Mesendoderm (in vitro differentiated cells): ENCODE data around the gene HAUS8.

Experiments used
- DNase-seq: peaks from one replicate; pipeline ENCODE4 v3.0.0; 2013
- H2AK5ac ChIP-seq: 2 replicates; pipeline ENCODE4 v1.6.1; 2013; ENCODE audit warnings: low read length, inconsistent platforms
- H2BK120ac ChIP-seq: 2 replicates; pipeline ENCODE4 v1.6.1; 2013; ENCODE audit warnings: low read depth, mild to moderate bottlenecking, low read length, moderate library complexity, mixed read lengths
- H2BK15ac ChIP-seq: replicated peaks from 2 replicates; pipeline ENCODE4 v1.6.1; 2013; ENCODE audit warnings: low read depth, mild to moderate bottlenecking, moderate library complexity
- H2BK5ac ChIP-seq: 2 replicates; pipeline ENCODE4 v1.6.1; 2013; ENCODE audit warnings: low read length, inconsistent platforms
- H3K18ac ChIP-seq: 2 replicates; pipeline ENCODE4 v1.6.1; 2013; ENCODE audit warnings: mild to moderate bottlenecking, low read length, mixed read lengths
- H3K23ac ChIP-seq: one replicate; pipeline ENCODE4 v1.6.1; 2013; ENCODE audit warnings: low read length
- H3K27ac ChIP-seq: 2 replicates; pipeline ENCODE4 v1.5.1; 2013; ENCODE audit warnings: low read depth, mild to moderate bottlenecking, inconsistent platforms, low read length, moderate library complexity
- H3K27me3 ChIP-seq: 2 replicates; pipeline ENCODE4 v1.6.1; 2013; ENCODE audit warnings: low read length, control low read depth, mild to moderate bottlenecking, inconsistent platforms; ENCODE audit not compliant: insufficient read depth, poor library complexity
- H3K36me3 ChIP-seq: 2 replicates; pipeline ENCODE4 v1.6.1; 2013; ENCODE audit warnings: low read length, inconsistent platforms; ENCODE audit not compliant: control insufficient read depth, insufficient read depth
- H3K4ac ChIP-seq: one replicate; pipeline ENCODE4 v1.6.1; 2013; ENCODE audit warnings: low read depth, mild to moderate bottlenecking, low read length, moderate library complexity
- H3K4me1 ChIP-seq: 2 replicates; pipeline ENCODE4 v1.6.1; 2013; ENCODE audit warnings: low read depth, low read length, inconsistent platforms; ENCODE audit not compliant: control insufficient read depth
- H3K4me2 ChIP-seq: 2 replicates; pipeline ENCODE4 v1.6.1; 2013; ENCODE audit warnings: low read length
- H3K4me3 ChIP-seq: 2 replicates; pipeline ENCODE4 v1.5.1; 2013; ENCODE audit warnings: mild to moderate bottlenecking, low read length
- H3K56ac ChIP-seq: one replicate; pipeline ENCODE4 v1.6.1; 2013; ENCODE audit warnings: low read length
- H3K79me1 ChIP-seq: 2 replicates; pipeline ENCODE4 v1.6.1; 2013; ENCODE audit warnings: low read length, inconsistent platforms
- H3K79me2 ChIP-seq: 2 replicates; pipeline ENCODE4 v1.6.1; 2013; ENCODE audit warnings: mild to moderate bottlenecking, low read length; ENCODE audit not compliant: control insufficient read depth, insufficient read depth
- H3K9ac ChIP-seq: 2 replicates; pipeline ENCODE4 v1.6.1; 2013; ENCODE audit warnings: low read length, inconsistent platforms
- H4K5ac ChIP-seq: one replicate; pipeline ENCODE4 v1.6.1; 2013; ENCODE audit warnings: low read length
- H4K8ac ChIP-seq: one replicate; pipeline ENCODE4 v1.6.1; 2013; ENCODE audit warnings: low read depth, mild to moderate bottlenecking, control low read depth, low read length, moderate library complexity
- WGBS: extraction: QIAGEN DNeasy Blood & Tissue Kit; methylation state at CpG from one replicate; pipeline ENCODE4 v1.1.7; 2013; ENCODE audit warnings: low lambda C conversion rate, missing lambda C conversion rate; ENCODE audit not compliant: insufficient coverage; ENCODE audit errors: extremely low coverage; 5-methylcytosine and 5-hydroxymethylcytosine counted together

HAUS8 gene

GRCh38 chr19:17060802-17061201 lies 14.4 kb downstream of the HAUS8 start:
- no peak overlapping the region for H3K4me3 ChIP-seq
- H4K5ac ChIP-seq = no peak overlapping the region
- H3K9ac ChIP-seq = no peak overlapping the region
- H3K4me2 ChIP-seq = no peak overlapping the region
- no peaks in the 10 kb centered on the region for H3K4me1 ChIP-seq
- no peaks in the 10 kb centered on the region for H3K27me3 ChIP-seq
- H3K79me1 ChIP-seq = peaks cover 17% of the 10 kb centered on the region
- H2BK5ac ChIP-seq = no peak overlapping the region
- no peak overlapping the region for H3K18ac ChIP-seq
- peaks cover 7% of the 10 kb centered on the region for H3K79me2 ChIP-seq
- no peak overlapping the region for H2BK120ac ChIP-seq
- no peak overlapping the region for H3K27ac ChIP-seq
- H3K4ac ChIP-seq = no peak overlapping the region
- WGBS = no CpG with 5 or more reads among the region's 3 CpGs
- H3K36me3 ChIP-seq = peaks cover 19% of the 10 kb centered on the region
- H4K8ac ChIP-seq = no peak overlapping the region
- H2BK15ac ChIP-seq = no peak overlapping the region
- H2AK5ac ChIP-seq = no peak overlapping the region
- no peak for DNase-seq
- H3K56ac ChIP-seq = no peak overlapping the region
- H3K23ac ChIP-seq = no peak overlapping the region

DNA sequence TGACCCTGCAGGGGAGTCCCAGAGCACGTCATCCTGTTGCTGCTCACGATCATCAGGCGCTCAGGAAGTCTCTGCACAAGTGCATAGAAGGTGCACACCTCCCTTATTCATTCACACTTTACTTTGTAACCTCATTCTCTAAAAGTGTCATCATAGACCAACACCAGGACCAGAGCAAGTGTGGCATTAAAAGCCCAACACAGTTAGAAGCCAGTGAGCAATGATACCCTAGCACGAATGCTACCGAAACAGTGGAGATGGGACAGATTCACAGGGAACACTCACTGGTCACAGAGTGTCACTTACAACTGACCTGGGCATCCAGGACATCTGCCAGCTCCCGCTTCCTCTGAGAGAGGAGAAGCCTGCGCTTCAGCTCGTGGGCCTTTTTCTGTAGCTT lies 17.0 kb downstream of the HAUS8 start:
- peak; percentile 68 for DNase-seq
- no peak overlapping the region for H3K18ac ChIP-seq
- WGBS = no CpG with 5 or more reads among the region's 8 CpGs

GRCh38 chr19:17055636-17056035 lies 19.6 kb downstream of the HAUS8 start:
- Histone ChIP-seq H3K27ac (no peak overlapping the region), H3K23ac (no peak overlapping the region), H3K79me2 (no peaks in the 10 kb centered on the region), H3K79me1 (peaks cover under 1% of the 10 kb centered on the region), H3K4me1 (no peaks in the 10 kb centered on the region), H3K27me3 (no peaks in the 10 kb centered on the region), H3K9ac (no peak overlapping the region), H2BK120ac (no peak overlapping the region), H2AK5ac (no peak overlapping the region), H4K5ac (no peak overlapping the region), H3K56ac (no peak overlapping the region), H3K4me3 (no peak overlapping the region), H4K8ac (no peak overlapping the region), H3K4me2 (no peak overlapping the region), H2BK5ac (no peak overlapping the region), H3K4ac (no peak overlapping the region), H3K18ac (no peak overlapping the region), H3K36me3 (peaks cover 24% of the 10 kb centered on the region), H2BK15ac (no peak overlapping the region)
- no CpG with 5 or more reads among the region's 15 CpGs for WGBS
- no peak for DNase-seq

More for the DNA sequence above, 17.0 kb downstream of the HAUS8 start:
- H4K8ac ChIP-seq = no peak overlapping the region
- no peak overlapping the region for H2AK5ac ChIP-seq
- H3K79me1 ChIP-seq = peaks cover 9% of the 10 kb centered on the region
- no peak overlapping the region for H3K23ac ChIP-seq
- no peak overlapping the region for H3K4me2 ChIP-seq
- no peak overlapping the region for H3K9ac ChIP-seq
- H4K5ac ChIP-seq = no peak overlapping the region
- H3K79me2 ChIP-seq = peaks cover 2% of the 10 kb centered on the region
- H3K27me3 ChIP-seq = no peaks in the 10 kb centered on the region
- peaks cover 21% of the 10 kb centered on the region for H3K36me3 ChIP-seq
- no peak overlapping the region for H3K56ac ChIP-seq
- H3K4me1 ChIP-seq = no peaks in the 10 kb centered on the region
- no peak overlapping the region for H2BK5ac ChIP-seq
- no peak overlapping the region for H3K27ac ChIP-seq
- H2BK120ac ChIP-seq = no peak overlapping the region
- no peak overlapping the region for H3K4ac ChIP-seq
- H3K4me3 ChIP-seq = peak overlapping the region; percentile 19
- no peak overlapping the region for H2BK15ac ChIP-seq

DNA sequence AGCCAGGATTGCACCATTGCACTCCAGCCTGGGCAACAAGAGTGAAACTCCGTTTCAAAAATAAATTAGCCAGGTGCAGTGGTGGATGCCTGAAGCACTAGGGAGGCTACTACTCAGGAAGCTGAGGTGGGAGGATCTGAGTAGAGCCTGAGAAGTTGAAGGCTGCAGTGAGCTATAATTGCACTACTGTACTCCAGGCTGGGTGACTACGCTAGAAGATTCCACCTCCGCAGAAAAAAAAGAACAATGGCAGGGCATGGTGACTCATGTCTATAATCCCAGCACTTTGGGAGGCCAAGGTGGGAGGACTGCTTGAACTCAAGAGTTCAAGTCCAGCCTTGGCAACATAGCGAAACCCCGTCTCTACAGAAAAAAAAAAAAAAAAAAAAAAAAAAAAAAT lies 20.5 kb downstream of the HAUS8 start:
- Histone ChIP-seq H3K4me3 (no peak overlapping the region), H3K4me1 (no peaks in the 10 kb centered on the region), H2BK120ac (no peak overlapping the region), H3K56ac (no peak overlapping the region), H2BK5ac (no peak overlapping the region), H3K79me2 (no peaks in the 10 kb centered on the region), H4K8ac (no peak overlapping the region), H3K79me1 (no peaks in the 10 kb centered on the region), H2AK5ac (no peak overlapping the region), H3K9ac (no peak overlapping the region), H3K4ac (no peak overlapping the region), H3K36me3 (peaks cover 22% of the 10 kb centered on the region), H3K27me3 (no peaks in the 10 kb centered on the region), H2BK15ac (no peak overlapping the region), H3K23ac (no peak overlapping the region), H3K4me2 (no peak overlapping the region), H3K18ac (no peak overlapping the region), H4K5ac (no peak overlapping the region), H3K27ac (no peak overlapping the region)
- WGBS = no CpG with 5 or more reads among the region's 5 CpGs
- DNase-seq = no peak

- H3K4me2 ChIP-seq = no peak overlapping the region
- no peak overlapping the region for H2AK5ac ChIP-seq
- no CpG with 5 or more reads among the region's 8 CpGs for WGBS
- H3K9ac ChIP-seq = no peak overlapping the region
- no peak overlapping the region for H3K4ac ChIP-seq
- H3K56ac ChIP-seq = no peak overlapping the region
- peaks cover 13% of the 10 kb centered on the region for H3K36me3 ChIP-seq
- H2BK5ac ChIP-seq = no peak overlapping the region
- H3K79me2 ChIP-seq = no peaks in the 10 kb centered on the region
- peak; percentile 70 for DNase-seq
- H2BK15ac ChIP-seq = no peak overlapping the region
- no peak overlapping the region for H4K5ac ChIP-seq
- H3K18ac ChIP-seq = no peak overlapping the region
- H2BK120ac ChIP-seq = no peak overlapping the region
- H3K23ac ChIP-seq = no peak overlapping the region
- H4K8ac ChIP-seq = no peak overlapping the region
- no peak overlapping the region for H3K27ac ChIP-seq
- H3K27me3 ChIP-seq = no peaks in the 10 kb centered on the region
- H3K79me1 ChIP-seq = no peaks in the 10 kb centered on the region
- no peaks in the 10 kb centered on the region for H3K4me1 ChIP-seq
- H3K4me3 ChIP-seq = no peak overlapping the region
Observed at GRCh38 chr19:17052439-17052838, 22.8 kb downstream of the HAUS8 start.

DNA sequence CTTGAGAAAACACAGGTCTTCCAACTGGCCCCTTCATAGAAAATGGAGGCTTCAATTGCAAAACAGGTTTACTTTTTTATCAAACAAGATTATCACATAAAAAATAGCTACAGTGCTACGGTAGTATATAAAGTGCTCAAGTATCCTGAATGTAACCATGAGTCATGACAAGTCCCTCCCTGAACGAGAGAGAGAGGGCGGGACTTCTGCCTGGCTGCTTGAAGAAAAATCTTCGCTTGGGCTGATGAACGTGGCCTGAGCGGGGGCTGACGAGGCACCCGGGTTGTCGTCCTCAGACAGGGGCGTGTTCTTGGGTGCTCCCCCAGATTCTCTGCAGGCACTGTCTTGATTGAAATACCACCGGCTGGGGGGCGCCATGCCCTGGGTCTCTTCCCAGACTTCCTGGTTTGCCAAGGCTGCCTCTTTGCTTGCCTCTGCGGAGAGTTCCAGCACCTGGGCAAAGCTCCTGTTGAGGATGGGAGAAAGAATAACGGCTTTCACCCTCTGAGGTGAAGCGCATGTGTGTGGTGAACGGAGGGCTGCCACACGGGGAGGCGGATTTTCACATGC lies 25.5 kb downstream of the HAUS8 start:
- Histone ChIP-seq H2BK5ac (no peak overlapping the region), H4K5ac (no peak overlapping the region), H3K18ac (no peak overlapping the region), H3K27ac (no peak overlapping the region), H3K27me3 (no peaks in the 10 kb centered on the region), H3K4me3 (no peak overlapping the region), H2BK120ac (no peak overlapping the region), H3K4ac (no peak overlapping the region), H3K56ac (no peak overlapping the region), H3K79me2 (no peaks in the 10 kb centered on the region), H3K9ac (no peak overlapping the region), H3K4me2 (no peak overlapping the region), H2BK15ac (no peak overlapping the region), H3K79me1 (no peaks in the 10 kb centered on the region), H3K4me1 (no peaks in the 10 kb centered on the region), H3K36me3 (peaks cover 13% of the 10 kb centered on the region), H2AK5ac (no peak overlapping the region), H3K23ac (no peak overlapping the region), H4K8ac (no peak overlapping the region)
- no peak for DNase-seq
- WGBS = no CpG with 5 or more reads among the region's 18 CpGs
